ENCODE measurements around the gene CPAMD8.

The CPAMD8 gene

GRCh38 chr19:16902545-16902944, 124.1 kb downstream of the CPAMD8 start:
- no peak for DNase-seq (ENCODE audit: extremely low read depth, low read depth)
- TF ChIP-seq CTCF (IDR thresholded peaks at IDR 0.05; ENCODE audit: low read depth, low read length, missing control alignments) = no peak
- no peak overlapping the region for H3K4me3 ChIP-seq (replicated peaks; ENCODE audit: low read depth, low read length)

- H3K4me3 ChIP-seq (replicated peaks; ENCODE audit: low read depth, low read length) = no peak overlapping the region
- TF ChIP-seq CTCF (IDR thresholded peaks at IDR 0.05; ENCODE audit: low read depth, low read length, missing control alignments) = no peak
- DNase-seq (ENCODE audit: extremely low read depth, low read depth) = no peak
These were observed 125.0 kb downstream of the CPAMD8 start for GRCh38 chr19:16901491-16902175.

- DNase-seq (ENCODE audit: extremely low read depth, low read depth) = no peak
- no peak overlapping the region for H3K4me3 ChIP-seq (replicated peaks; ENCODE audit: low read depth, low read length)
- TF ChIP-seq CTCF (IDR thresholded peaks at IDR 0.05; ENCODE audit: low read depth, low read length, missing control alignments) = peak; percentile 51
These were observed 127.0 kb downstream of the CPAMD8 start for GRCh38 chr19:16899566-16900075.

- DNase-seq (ENCODE audit: extremely low read depth, low read depth) = no peak
- TF ChIP-seq CTCF (IDR thresholded peaks at IDR 0.05; ENCODE audit: low read depth, low read length, missing control alignments) = no peak
- no peak overlapping the region for H3K4me3 ChIP-seq (replicated peaks; ENCODE audit: low read depth, low read length)
These were observed 128.1 kb downstream of the CPAMD8 start for GRCh38 chr19:16898361-16899015.

- H3K4me3 ChIP-seq (replicated peaks; ENCODE audit: low read depth, low read length) = peak overlapping the region; percentile 41
- TF ChIP-seq CTCF (IDR thresholded peaks at IDR 0.05; ENCODE audit: low read depth, low read length, missing control alignments) = no peak
- no peak for DNase-seq (ENCODE audit: extremely low read depth, low read depth)
These were observed 128.8 kb downstream of the CPAMD8 start for GRCh38 chr19:16897856-16898161.

GRCh38 chr19:16897029-16897855, 129.4 kb downstream of the CPAMD8 start:
- DNase-seq (ENCODE audit: extremely low read depth, low read depth) = peak; percentile 59
- peak overlapping the region; percentile 41 for H3K4me3 ChIP-seq (replicated peaks; ENCODE audit: low read depth, low read length)
- TF ChIP-seq CTCF (IDR thresholded peaks at IDR 0.05; ENCODE audit: low read depth, low read length, missing control alignments) = no peak
